Common myeloid progenitor, CD34-positive (primary cell): ENCODE results near the gene DOCK2.

ENCODE experiments used
- CTCF ChIA-PET: fragments of 350-600 bp; sonication (Branson Sonifier 250); formaldehyde crosslinking; loops from one replicate; lab custom pipeline; 2021; ENCODE audit warnings: antibody characterized with exemption; lab: Charles Lee
- POLR2A ChIA-PET: fragments of 350-600 bp; sonication (Branson Sonifier 250); formaldehyde crosslinking; loops from one replicate; lab custom pipeline; 2021; ENCODE audit warnings: antibody characterized with exemption; lab: Charles Lee
- DNase-seq, 3 donors: peaks; one replicate each; pipeline versions ENCODE4 v3.0.0 to v3.0.0-alpha.2; 2013
- H3K27ac ChIP-seq, 2 experiments: 1 replicate in 1 of 2; 2 replicates in 1 of 2; pipeline ENCODE4 v1.7.0; 2013; ENCODE audit warnings: inconsistent platforms in 2 of 2, low read length in 2 of 2, mild to moderate bottlenecking in 2 of 2, low read depth in 1 of 2, moderate library complexity in 1 of 2; ENCODE audit not compliant: severe bottlenecking in 2 of 2, insufficient read depth in 1 of 2, poor library complexity in 1 of 2
- H3K27me3 ChIP-seq, 5 experiments: replicated peaks in 2 of 5; 1 replicate in 3 of 5; 2 replicates in 2 of 5; pipeline versions ENCODE4 v1.6.1 to v1.7.0; 2013; ENCODE audit warnings: low read length in 4 of 5, mild to moderate bottlenecking in 2 of 5, moderate library complexity in 2 of 5, inconsistent platforms in 1 of 5; ENCODE audit not compliant: insufficient read depth in 5 of 5, control insufficient read depth in 4 of 5
- H3K36me3 ChIP-seq, 4 experiments: 1 replicate in 2 of 4; 2 replicates in 2 of 4; pipeline versions ENCODE4 v1.6.1 to v1.7.0; 2013; ENCODE audit warnings: low read length in 3 of 4, control low read depth in 1 of 4, mild to moderate bottlenecking in 1 of 4; ENCODE audit not compliant: control insufficient read depth in 4 of 4, insufficient read depth in 4 of 4
- H3K4me1 ChIP-seq, 4 experiments: 1 replicate in 3 of 4; 2 replicates in 1 of 4; pipeline versions ENCODE4 v1.6.1 to v1.7.1; 2013; ENCODE audit warnings: low read length in 3 of 4, mild to moderate bottlenecking in 3 of 4, control low read depth in 1 of 4, inconsistent platforms in 1 of 4, moderate library complexity in 1 of 4; ENCODE audit not compliant: control insufficient read depth in 4 of 4, insufficient read depth in 4 of 4; ENCODE audit errors: control extremely low read depth in 1 of 4
- H3K4me3 ChIP-seq, 7 experiments: 1 replicate in 4 of 7; 2 replicates in 3 of 7; pipeline versions ENCODE4 v1.5.1 to v1.7.0; 2013; ENCODE audit warnings: mild to moderate bottlenecking in 7 of 7, low read length in 6 of 7, moderate library complexity in 6 of 7, inconsistent platforms in 2 of 7, low read depth in 2 of 7, control low read depth in 1 of 7; ENCODE audit not compliant: insufficient read depth in 4 of 7, control insufficient read depth in 1 of 7; ENCODE audit errors: extremely low read depth in 1 of 7
- H3K9me3 ChIP-seq, 5 experiments: 1 replicate in 4 of 5; 2 replicates in 1 of 5; pipeline versions ENCODE4 v1.6.1 to v1.7.1; 2013; ENCODE audit warnings: low read length in 4 of 5, mild to moderate bottlenecking in 2 of 5, inconsistent platforms in 1 of 5, low read depth in 1 of 5, moderate library complexity in 1 of 5; ENCODE audit not compliant: control insufficient read depth in 4 of 5, insufficient read depth in 2 of 5; ENCODE audit errors: control extremely low read depth in 1 of 5
- WGBS: methylation state at CpG from one replicate; pipeline ENCODE4 v1.1.5; 2013; ENCODE audit not compliant: insufficient coverage; 5-methylcytosine and 5-hydroxymethylcytosine counted together

Gene DOCK2

DNA sequence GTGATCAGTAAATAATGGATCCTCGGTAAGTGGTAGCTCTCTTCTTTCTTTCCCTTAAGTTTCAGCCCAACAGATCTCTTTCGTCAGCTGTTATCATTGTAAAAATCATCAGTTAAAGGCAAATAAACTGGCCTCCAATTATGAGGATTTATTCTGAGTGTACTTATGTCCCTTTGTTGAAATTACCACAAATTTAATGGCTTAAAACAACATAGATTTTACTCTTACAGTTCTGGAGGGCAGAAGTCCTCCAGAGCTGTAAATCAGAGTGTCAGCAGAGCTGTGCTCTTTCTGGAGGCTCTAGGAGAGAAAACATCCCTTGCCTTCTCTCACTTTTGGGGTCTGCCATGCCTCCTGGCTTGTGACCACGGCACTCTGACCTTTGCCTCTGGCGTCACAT is 238.7 kb downstream of the DOCK2 start:
- Histone ChIP-seq H3K27me3 (no peaks in the 10 kb centered on the region), H3K4me3 (no peak overlapping the region), H3K9me3 (no peaks in the 10 kb centered on the region), H3K36me3 (peaks cover 2 to 37% (median 17%) of the 10 kb centered on the region in 4 experiments), H3K27ac (no peak overlapping the region), H3K4me1 (peaks cover 0 to 10% (median 6%) of the 10 kb centered on the region in 4 experiments)
- no peak for DNase-seq
- CTCF ChIA-PET = no interaction called here
- WGBS = 100% methylated on average over 3 of the region's 4 CpGs
- POLR2A ChIA-PET = no interaction called here

DNA sequence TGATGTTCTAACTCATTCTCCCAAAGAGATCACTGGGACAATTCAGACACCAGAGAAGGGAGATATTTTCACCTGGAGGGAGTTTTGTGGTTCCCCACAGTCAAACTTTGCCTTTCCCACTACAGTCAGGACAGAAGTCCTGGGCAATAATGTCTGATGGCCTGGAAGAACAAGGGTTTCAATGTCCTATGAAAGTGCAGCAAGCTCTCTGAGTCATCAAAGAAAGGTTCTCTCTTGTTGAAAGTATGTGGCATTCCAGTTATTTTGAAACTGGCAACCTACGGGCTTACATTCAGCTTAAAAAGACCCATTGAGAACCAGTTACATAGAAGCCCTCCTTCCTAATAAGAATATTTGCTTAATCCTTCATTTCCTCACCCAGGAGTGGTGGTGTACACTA is 239.3 kb downstream of the DOCK2 start:
- peaks cover 0 to 43% (median 15%) of the 10 kb centered on the region in 4 experiments for H3K36me3 ChIP-seq
- H3K27me3 ChIP-seq = no peaks in the 10 kb centered on the region
- H3K9me3 ChIP-seq = no peaks in the 10 kb centered on the region
- H3K4me3 ChIP-seq = no peak overlapping the region
- H3K27ac ChIP-seq = no peak overlapping the region
- ChIA-PET POLR2A (no interaction called here), CTCF (no interaction called here)
- no peak for DNase-seq
- no CpG with 5 or more reads among the region's 1 CpG for WGBS
- peaks cover 0 to 17% (median 11%) of the 10 kb centered on the region in 4 experiments for H3K4me1 ChIP-seq

- peaks cover 5 to 24% (median 18%) of the 10 kb centered on the region in 4 experiments for H3K4me1 ChIP-seq
- ChIA-PET POLR2A (interaction anchor here (0.6 kb wide), 1 partner anchor 24 kb away, joined by 3 read pairs; no protein-coding TSS in a partner anchor), CTCF (interaction anchor here (1.0 to 2.8 kb wide), 2 partner anchors 9 to 100 kb away, joined by 3 to 6 read pairs; partner anchors contain the start of gene INSYN2B)
- peaks cover 6 to 53% (median 10%) of the 10 kb centered on the region in 4 experiments for H3K36me3 ChIP-seq
- no peaks in the 10 kb centered on the region for H3K27me3 ChIP-seq
- peak overlapping the region in 1 of 2 experiments; percentile 54 for H3K27ac ChIP-seq
- DNase-seq = peak; percentile 17 to 68 (median 65)
- WGBS = 19% methylated on average over 4 of the region's 4 CpGs
- H3K9me3 ChIP-seq = no peaks in the 10 kb centered on the region
- H3K4me3 ChIP-seq = peak overlapping the region in 1 of 7 experiments; percentile 49
These were observed 243.1 kb downstream of the DOCK2 start for GRCh38 chr5:169880012-169880663.

DNA sequence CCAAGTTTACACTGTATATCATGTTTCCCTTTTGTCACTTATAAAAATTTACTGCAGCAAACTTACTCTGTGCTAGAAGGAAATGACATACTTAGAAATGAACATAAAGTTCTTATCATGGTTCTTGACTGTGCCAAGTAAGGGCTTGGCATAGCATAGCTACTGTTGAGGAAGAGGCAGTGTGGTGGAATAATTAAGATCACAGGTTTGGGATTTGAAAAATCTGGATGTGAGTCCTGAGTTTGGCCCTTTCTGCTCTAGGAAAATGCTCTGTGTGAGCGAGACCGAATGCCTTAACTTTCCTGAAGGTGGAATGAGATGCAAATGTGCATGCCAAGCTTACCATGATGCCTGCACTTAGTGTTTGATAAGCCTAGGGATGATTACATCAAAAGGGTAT is 243.7 kb downstream of the DOCK2 start:
- Histone ChIP-seq H3K27me3 (no peaks in the 10 kb centered on the region), H3K4me3 (peak overlapping the region in 1 of 7 experiments; percentile 49), H3K27ac (peak overlapping the region in 1 of 2 experiments; percentile 54), H3K4me1 (peaks cover 5 to 24% (median 18%) of the 10 kb centered on the region in 4 experiments), H3K9me3 (no peaks in the 10 kb centered on the region), H3K36me3 (peaks cover 3 to 54% (median 8%) of the 10 kb centered on the region in 4 experiments)
- peak in 1 of 3 donors; percentile 17 for DNase-seq
- POLR2A ChIA-PET = no interaction called here
- CTCF ChIA-PET = interaction anchor here (1.0 to 2.8 kb wide), 2 partner anchors 8 to 99 kb away, joined by 3 to 6 read pairs; partner anchors contain the start of gene INSYN2B
- WGBS = 100% methylated on average over 2 of the region's 2 CpGs

GRCh38 chr5:169881702-169882303 is 244.7 kb downstream of the DOCK2 start:
- peaks cover 5 to 24% (median 18%) of the 10 kb centered on the region in 4 experiments for H3K4me1 ChIP-seq
- peak in 2 of 3 donors; percentile 33 to 41 for DNase-seq
- peaks cover 3 to 48% (median 7%) of the 10 kb centered on the region in 4 experiments for H3K36me3 ChIP-seq
- no peak overlapping the region for H3K27ac ChIP-seq
- H3K27me3 ChIP-seq = no peaks in the 10 kb centered on the region
- ChIA-PET CTCF (interaction anchor here (2.8 kb wide), 1 partner anchor 98 kb away, joined by 6 read pairs; the partner anchor contains the start of gene INSYN2B), POLR2A (no interaction called here)
- H3K4me3 ChIP-seq = peak overlapping the region in 1 of 7 experiments; percentile 13
- WGBS = 86% methylated on average over 2 of the region's 5 CpGs
- H3K9me3 ChIP-seq = no peaks in the 10 kb centered on the region

GRCh38 chr5:169886033-169886432 is 249.0 kb downstream of the DOCK2 start:
- no peak overlapping the region for H3K4me3 ChIP-seq
- DNase-seq = no peak
- peaks cover 5 to 12% (median 10%) of the 10 kb centered on the region in 4 experiments for H3K4me1 ChIP-seq
- ChIA-PET POLR2A (no interaction called here), CTCF (no interaction called here)
- peaks cover 3 to 33% (median 7%) of the 10 kb centered on the region in 4 experiments for H3K36me3 ChIP-seq
- no peaks in the 10 kb centered on the region for H3K9me3 ChIP-seq
- 100% methylated on average over 1 of the region's 2 CpGs for WGBS
- H3K27ac ChIP-seq = no peak overlapping the region
- no peaks in the 10 kb centered on the region for H3K27me3 ChIP-seq
